GM23248 (cell line): Measurements from ENCODE around the gene ADM5. TPM values are rescaled to one million over a fixed set of nuclear protein-coding genes. Genes with fewer than 3 reads are reported as not detected.

Source experiments
- DNase-seq: peaks from one replicate; pipeline ENCODE4 v3.0.0-alpha.2; 2015
- H2AFZ ChIP-seq: fragments of 200-600 bp; sonication (generic); 2 replicates; pipeline ENCODE4 v1.6.1; 2016; ENCODE audit warnings: antibody characterized with exemption
- H3F3A ChIP-seq: fragments of 200-600 bp; sonication (generic); 2 replicates; pipeline ENCODE4 v1.6.1; 2016; ENCODE audit warnings: mild to moderate bottlenecking, antibody characterized with exemption, mixed run types; ENCODE audit not compliant: insufficient read depth
- H3K27ac ChIP-seq: fragments of 200-600 bp; sonication (generic); 2 replicates; pipeline ENCODE4 v1.5.1; 2016; ENCODE audit warnings: mild to moderate bottlenecking
- H3K27me3 ChIP-seq: fragments of 200-600 bp; sonication (generic); replicated peaks from 2 replicates; pipeline ENCODE4 v1.6.1; 2016; ENCODE audit warnings: mild to moderate bottlenecking; ENCODE audit not compliant: insufficient read depth
- H3K36me3 ChIP-seq: fragments of 200-600 bp; sonication (generic); 2 replicates; pipeline ENCODE4 v1.6.1; 2016; ENCODE audit warnings: low read depth, mild to moderate bottlenecking
- H3K4me1 ChIP-seq: fragments of 200-600 bp; sonication (generic); 2 replicates; pipeline ENCODE4 v1.6.1; 2016; ENCODE audit warnings: mild to moderate bottlenecking; ENCODE audit not compliant: insufficient read depth
- H3K4me2 ChIP-seq: fragments of 200-600 bp; sonication (generic); one replicate; pipeline ENCODE4 v1.6.1; 2016; ENCODE audit warnings: mild to moderate bottlenecking; ENCODE audit not compliant: unreplicated experiment
- H3K4me3 ChIP-seq: fragments of 200-600 bp; sonication (generic); 2 replicates; pipeline ENCODE4 v1.5.1; 2016; ENCODE audit warnings: mild to moderate bottlenecking
- H3K79me2 ChIP-seq: fragments of 200-600 bp; sonication (generic); 2 replicates; pipeline ENCODE4 v1.6.1; 2016; ENCODE audit warnings: mild to moderate bottlenecking; ENCODE audit not compliant: insufficient read depth
- H3K9ac ChIP-seq: fragments of 200-600 bp; sonication (generic); 2 replicates; pipeline ENCODE4 v1.6.1; 2016; ENCODE audit warnings: mild to moderate bottlenecking
- H3K9me2 ChIP-seq: fragments of 200-600 bp; sonication (generic); 2 replicates; pipeline ENCODE4 v1.6.1; 2016; ENCODE audit warnings: mixed run types, mild to moderate bottlenecking, moderate library complexity; ENCODE audit not compliant: insufficient read depth
- H3K9me3 ChIP-seq: fragments of 200-600 bp; sonication (generic); one replicate; pipeline ENCODE4 v1.6.1; 2017; ENCODE audit warnings: low read depth
- H4K20me1 ChIP-seq: fragments of 200-600 bp; sonication (generic); 2 replicates; pipeline ENCODE4 v1.6.0; 2016; ENCODE audit not compliant: insufficient read depth
- EZH2 ChIP-seq: fragments of 200-600 bp; sonication (generic); IDR thresholded peaks from 2 replicates; pipeline ENCODE4 v1.6.1; 2018; ENCODE audit warnings: antibody characterized with exemption, mild to moderate bottlenecking; ENCODE audit not compliant: insufficient read depth, poor library complexity, severe bottlenecking
- EZH2phosphoT487 ChIP-seq: fragments of 200-600 bp; sonication (generic); IDR thresholded peaks from 2 replicates; pipeline ENCODE4 v1.6.1; 2018; ENCODE audit warnings: antibody characterized with exemption, moderate library complexity, mild to moderate bottlenecking, low read depth; ENCODE audit not compliant: insufficient read depth
- WGBS, 2 experiments: methylation state at CpG; one replicate each; pipeline ENCODE4 v1.1.6; 2015 to 2017; ENCODE audit warnings: low lambda C conversion rate in 2 of 2, low coverage in 1 of 2; ENCODE audit errors: missing lambda C conversion rate in 2 of 2; 5-methylcytosine and 5-hydroxymethylcytosine counted together
- in situ Hi-C: fragments of 300-500 bp; cut with MboI; formaldehyde crosslinking; loops from 2 replicates; pipeline ENCODE4 v1.15.0; 2020
- polyA plus RNA-seq: library from polyadenylated mRNA; unstranded; fragments of >200 nt; fragmentation: Nextera tagmentation; extraction: Ambion mirVana; gene quantifications from 2 replicates; pipeline ENCODE4 v1.2.1, GENCODE V29; 2016
- total RNA-seq: library from RNA; depleted of rRNA; stranded (reverse); fragments of >200 nt; shearing (Covaris generic); gene quantifications from 2 replicates; pipeline ENCODE4 v1.2.3, GENCODE V29; 2014

ADM5 gene
- total and polyA plus RNA-seq, 2 experiments from 2014 or later = 0.10 TPM; not detected in 1

DNA sequence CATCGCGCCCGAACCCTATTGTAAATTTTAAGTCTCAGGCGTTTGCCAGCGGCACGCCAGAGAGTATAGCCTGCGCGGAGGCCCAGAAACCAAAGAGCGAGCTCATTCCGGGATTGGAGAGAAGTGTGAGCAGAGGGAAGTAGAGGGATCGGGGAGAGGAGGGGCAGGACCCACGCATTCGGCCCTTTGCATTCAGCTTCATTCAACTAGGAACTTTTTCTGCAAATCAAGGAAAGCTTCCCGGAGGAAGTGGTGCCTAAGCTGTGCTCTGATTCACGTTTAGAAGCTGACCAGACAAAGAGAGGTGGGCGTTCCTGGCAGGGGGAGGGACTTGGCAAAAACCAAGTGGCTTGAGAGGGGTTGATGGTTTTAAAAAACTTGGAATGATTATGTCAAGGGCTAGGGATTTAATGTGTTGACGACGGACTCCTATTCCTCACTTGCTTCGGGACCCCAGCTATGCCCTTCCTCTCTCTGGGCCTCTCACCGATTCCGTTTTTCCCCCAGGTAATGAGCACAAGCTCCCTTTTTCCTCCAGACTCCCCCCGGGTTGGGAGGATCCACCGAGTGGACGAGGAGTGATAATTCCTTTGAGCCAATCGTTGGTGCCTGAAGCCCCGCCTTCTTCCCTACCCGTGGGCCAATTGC, 13.1 kb upstream of the ADM5 start:
- H4K20me1 ChIP-seq = no peaks in the 10 kb centered on the region
- H3K9ac ChIP-seq = peak overlapping the region; percentile 87
- TF ChIP-seq EZH2 (no peak), EZH2phosphoT487 (no peak)
- H3F3A ChIP-seq = peaks cover 11% of the 10 kb centered on the region
- H3K36me3 ChIP-seq = 0 out of 2 replicates have a peak, but pooled peaks cover 2% of the 10 kb centered on the region
- no peaks in the 10 kb centered on the region for H3K27me3 ChIP-seq
- H3K27ac ChIP-seq = peak overlapping the region; percentile 91
- 5% methylated on average over 27 of the region's 27 CpGs for WGBS, 2 experiments
- in situ Hi-C loops = no loop called here
- no peaks in the 10 kb centered on the region for H3K9me3 ChIP-seq
- no peaks in the 10 kb centered on the region for H3K9me2 ChIP-seq
- peaks cover 8% of the 10 kb centered on the region; the same call in 1 of the 2 replicates for H3K4me1 ChIP-seq
- H3K4me3 ChIP-seq = peak overlapping the region; percentile 68
- peak; percentile 93 for DNase-seq
- H2AFZ ChIP-seq = peak overlapping the region; percentile 93
- H3K79me2 ChIP-seq = peaks cover 42% of the 10 kb centered on the region
- H3K4me2 ChIP-seq = peak overlapping the region; percentile 83

DNA sequence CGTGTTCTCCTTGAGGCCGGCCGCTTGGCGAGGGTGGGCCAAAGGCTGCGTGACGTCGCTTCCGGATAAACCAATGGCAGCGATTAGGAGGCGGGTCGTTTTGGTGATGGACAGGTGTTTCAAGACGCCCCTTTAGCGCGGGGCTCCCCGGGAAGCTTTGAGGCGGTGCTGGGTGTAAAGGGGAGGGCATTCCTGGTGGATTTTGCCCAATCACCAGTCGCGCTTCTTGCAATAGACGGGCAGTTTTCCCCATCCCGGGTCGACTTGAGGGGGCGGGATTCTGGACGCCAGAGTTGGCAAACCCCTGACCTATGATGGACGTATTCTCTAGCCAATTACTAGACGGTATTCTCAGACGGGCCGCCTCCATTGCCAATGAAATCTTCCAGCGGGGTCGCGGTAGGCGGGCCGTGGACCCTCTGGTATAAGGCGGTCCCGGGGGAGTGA, 12.6 kb upstream of the ADM5 start:
- DNase-seq = peak; percentile 100
- Histone ChIP-seq H3K27ac (peak overlapping the region; percentile 69), H3K36me3 (0 out of 2 replicates have a peak, but pooled peaks cover 3% of the 10 kb centered on the region), H3K4me3 (peak overlapping the region; percentile 86), H3K4me2 (peak overlapping the region; percentile 91), H3K9me3 (no peaks in the 10 kb centered on the region), H2AFZ (peak overlapping the region; percentile 37; the same call in 1 of the 2 replicates), H3K79me2 (peaks cover 47% of the 10 kb centered on the region), H3K9ac (peak overlapping the region; percentile 93), H3K27me3 (no peaks in the 10 kb centered on the region), H3F3A (peaks cover 11% of the 10 kb centered on the region), H4K20me1 (no peaks in the 10 kb centered on the region), H3K9me2 (no peaks in the 10 kb centered on the region), H3K4me1 (peaks cover 8% of the 10 kb centered on the region; the same call in 1 of the 2 replicates)
- 1% methylated on average over 33 to 34 of the region's 34 CpGs for WGBS, 2 experiments
- in situ Hi-C loops = no loop called here
- no peak for TF ChIP-seq EZH2phosphoT487
- no peak for TF ChIP-seq EZH2

DNA sequence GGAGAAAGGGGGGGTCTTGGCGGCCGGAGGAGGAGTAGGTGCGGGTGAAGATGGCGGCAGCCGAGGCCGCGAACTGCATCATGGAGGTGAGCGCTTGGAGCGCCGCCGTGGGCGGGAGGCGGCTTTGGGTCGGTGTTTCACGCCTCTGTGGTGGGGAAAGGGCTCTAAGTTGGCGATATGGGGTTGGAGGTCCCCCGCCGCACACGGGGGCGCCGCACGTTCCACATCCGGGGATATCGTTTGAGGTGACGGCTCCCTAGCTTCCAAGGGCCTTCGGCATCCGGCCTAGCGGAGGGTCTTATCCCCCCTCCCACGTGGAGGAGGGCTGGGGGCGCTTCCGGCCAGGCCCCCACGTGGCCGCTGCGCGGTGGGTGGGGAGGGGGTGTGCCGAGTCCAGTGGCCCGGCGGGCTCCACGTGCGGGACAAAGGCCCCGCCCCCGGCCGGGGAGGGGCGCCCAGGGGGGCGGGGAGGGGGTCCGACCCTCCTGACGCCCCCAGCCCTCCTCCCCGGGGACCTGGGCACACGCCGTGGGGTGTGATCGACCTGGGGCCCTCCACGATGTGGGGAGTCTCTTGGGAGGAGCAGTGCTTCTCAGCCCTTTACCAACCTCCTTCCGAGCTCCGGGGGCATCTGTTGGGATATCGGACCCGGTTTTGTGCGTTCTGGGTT, 12.0 kb upstream of the ADM5 start, which contains the start of gene PRMT1:
TSS of gene PRMT1 (plus strand) at position 41 of the 670 bp plus-strand sequence. CDS start at position 51, 10 bp downstream.
- H3K79me2 ChIP-seq = peaks cover 53% of the 10 kb centered on the region
- H3K36me3 ChIP-seq = 0 out of 2 replicates have a peak, but pooled peaks cover 3% of the 10 kb centered on the region
- H4K20me1 ChIP-seq = no peaks in the 10 kb centered on the region
- peak within 1 kb of the TSS; percentile 93 for H2AFZ ChIP-seq
- TF ChIP-seq EZH2 = no peak
- TF ChIP-seq EZH2phosphoT487 = no peak
- peak within 1 kb of the TSS; percentile 93 for H3K9ac ChIP-seq
- no peaks in the 10 kb centered on the region for H3K27me3 ChIP-seq
- in situ Hi-C loops = no loop called here
- peak within 1 kb of the TSS; percentile 91 for H3K27ac ChIP-seq
- peak within 1 kb of the TSS; percentile 91 for H3K4me2 ChIP-seq
- peak; percentile 58 for DNase-seq
- no peaks in the 10 kb centered on the region for H3K9me3 ChIP-seq
- peak within 1 kb of the TSS; percentile 86 for H3K4me3 ChIP-seq
- H3K9me2 ChIP-seq = no peaks in the 10 kb centered on the region
- H3F3A ChIP-seq = peaks cover 11% of the 10 kb centered on the region
- WGBS, 2 experiments = 2% methylated on average over 25 to 57 of the region's 57 CpGs
- H3K4me1 ChIP-seq = peaks cover 8% of the 10 kb centered on the region; the same call in 1 of the 2 replicates

DNA sequence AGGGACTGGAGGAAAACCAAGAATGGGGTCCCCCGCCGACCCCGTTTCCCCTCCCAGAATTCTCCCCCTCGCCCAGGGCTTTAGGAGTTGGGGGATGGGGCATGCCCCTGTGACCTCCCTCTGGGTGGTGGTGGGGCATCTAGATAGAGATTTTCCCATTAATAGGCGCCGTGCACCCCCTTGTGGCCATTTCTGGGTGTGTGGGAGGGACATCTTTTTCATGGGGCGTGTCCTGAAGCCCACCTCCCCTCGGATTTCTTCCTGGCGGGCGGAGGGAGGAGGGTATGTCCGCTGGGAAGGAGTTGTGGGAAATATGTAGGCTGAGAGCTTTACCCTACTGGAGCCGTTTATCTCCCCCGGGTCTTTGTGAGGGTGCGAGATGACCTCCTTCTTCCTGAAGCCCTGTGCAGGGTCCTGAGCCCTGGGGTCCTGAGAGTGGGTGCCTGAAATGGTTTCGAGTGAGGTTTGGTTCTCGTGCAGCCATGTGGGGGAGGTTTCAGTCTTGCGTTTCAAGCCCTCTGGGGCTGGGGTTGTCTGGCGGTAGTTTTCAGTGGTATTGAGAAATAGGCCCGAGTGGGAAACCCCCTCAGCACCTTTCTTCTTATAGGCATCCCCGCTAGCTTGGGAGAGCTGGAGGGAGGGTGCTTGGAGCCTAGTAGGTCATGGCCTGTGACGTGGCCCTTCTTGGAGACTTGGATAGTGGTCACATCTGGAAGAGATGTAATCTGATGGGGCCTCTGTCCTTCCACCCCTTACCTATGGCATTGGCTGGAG, 11.3 kb upstream of the ADM5 start:
- H3K4me2 ChIP-seq = peak overlapping the region; percentile 91
- H3K27me3 ChIP-seq = no peaks in the 10 kb centered on the region
- peak overlapping the region; percentile 93 for H3K9ac ChIP-seq
- H3K4me1 ChIP-seq = peaks cover 8% of the 10 kb centered on the region; the same call in 1 of the 2 replicates
- peak overlapping the region; percentile 86 for H3K4me3 ChIP-seq
- DNase-seq = peak; percentile 74
- H3K36me3 ChIP-seq = 0 out of 2 replicates have a peak, but pooled peaks cover 5% of the 10 kb centered on the region
- H2AFZ ChIP-seq = peak overlapping the region; percentile 37; the same call in 1 of the 2 replicates
- in situ Hi-C loops = no loop called here
- H3F3A ChIP-seq = peaks cover 11% of the 10 kb centered on the region
- no peaks in the 10 kb centered on the region for H3K9me3 ChIP-seq
- peak overlapping the region; percentile 69 for H3K27ac ChIP-seq
- H3K9me2 ChIP-seq = no peaks in the 10 kb centered on the region
- no peak for TF ChIP-seq EZH2
- no peak for TF ChIP-seq EZH2phosphoT487
- H3K79me2 ChIP-seq = peaks cover 60% of the 10 kb centered on the region
- H4K20me1 ChIP-seq = no peaks in the 10 kb centered on the region
- WGBS, 2 experiments = 3 to 7% methylated on average over 17 to 21 of the region's 21 CpGs
